Measurements from ENCODE around the gene EIF3A.
A peak's percentile ranks its signal among the peaks of the same experiment; 100 is the strongest.
"Not testable (repeated sequence)": the region's sequence is repeated elsewhere in the genome, so short reads cannot be mapped to it uniquely, and the experiment has no call there.

EIF3A gene

GRCh38 chr10:119045561-119045960 lies 35.1 kb downstream of the EIF3A start:
- DNase-seq (ENCODE audit: low spot score) = no peak

DNA sequence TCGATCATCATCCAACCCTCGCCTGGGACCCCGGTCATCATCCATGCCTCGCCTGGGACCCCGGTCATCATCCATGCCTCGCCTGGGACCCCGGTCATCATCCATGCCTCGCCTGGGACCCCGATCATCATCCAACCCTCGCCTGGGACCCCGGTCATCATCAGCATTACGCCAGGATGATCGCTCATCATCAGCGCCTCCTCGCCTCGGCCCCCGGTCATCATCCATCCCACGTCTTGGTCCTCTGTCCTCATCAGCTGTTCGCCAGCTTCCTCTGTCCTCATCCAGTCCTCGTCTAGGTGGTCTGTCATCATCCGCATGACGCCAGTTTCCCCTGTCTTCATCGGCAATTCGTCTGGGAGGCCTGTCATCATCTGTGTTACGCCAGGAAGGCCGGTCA lies 38.4 kb downstream of the EIF3A start:
- no peak for DNase-seq (ENCODE audit: low spot score)

DNA sequence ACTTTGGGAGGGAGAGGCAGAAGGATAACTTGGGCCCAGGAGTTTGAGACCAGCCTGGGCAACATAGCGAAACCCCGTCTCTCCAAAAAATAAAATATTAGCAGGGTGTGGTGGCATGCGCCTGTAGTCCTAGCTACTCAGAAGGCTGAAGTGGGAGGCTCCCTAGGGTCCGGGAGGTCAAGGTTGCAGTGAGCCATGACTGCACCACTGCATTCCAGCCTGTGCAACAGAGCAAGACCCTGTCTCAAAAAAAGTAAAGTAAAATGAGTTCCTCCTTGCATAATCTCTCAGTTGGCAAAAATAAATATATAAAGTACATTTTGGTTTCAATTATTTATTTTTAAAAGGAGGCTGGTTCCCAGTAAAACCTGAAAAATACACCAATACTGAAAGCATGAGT lies 39.3 kb downstream of the EIF3A start:
- no peak for DNase-seq (ENCODE audit: low spot score)

DNA sequence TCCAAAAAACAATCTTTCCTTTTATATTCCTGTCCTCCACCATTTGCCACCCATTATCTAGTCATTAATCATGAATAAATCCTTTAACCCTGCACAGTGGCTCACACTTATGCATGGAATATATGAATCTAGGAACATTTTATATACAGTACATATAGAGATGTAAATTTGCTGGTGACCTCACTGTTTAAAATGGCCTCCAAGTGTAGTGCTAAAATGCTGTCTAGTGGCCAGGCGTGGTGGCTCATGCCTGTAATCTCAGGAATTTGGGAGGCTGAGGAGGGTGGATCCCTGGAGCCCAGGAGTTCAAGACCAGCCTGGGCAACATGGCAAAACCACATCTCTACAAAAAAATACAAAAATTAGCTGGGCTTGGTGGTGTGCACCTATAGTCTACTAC lies 41.5 kb downstream of the EIF3A start:
- DNase-seq (ENCODE audit: low spot score) = no peak

GRCh38 chr10:119031496-119032059 lies 49.0 kb downstream of the EIF3A start:
- DNase-seq (ENCODE audit: low spot score) = no peak

- DNase-seq (ENCODE audit: low spot score) = peak; percentile 38
These were observed 50.0 kb downstream of the EIF3A start for GRCh38 chr10:119030421-119031250.

DNA sequence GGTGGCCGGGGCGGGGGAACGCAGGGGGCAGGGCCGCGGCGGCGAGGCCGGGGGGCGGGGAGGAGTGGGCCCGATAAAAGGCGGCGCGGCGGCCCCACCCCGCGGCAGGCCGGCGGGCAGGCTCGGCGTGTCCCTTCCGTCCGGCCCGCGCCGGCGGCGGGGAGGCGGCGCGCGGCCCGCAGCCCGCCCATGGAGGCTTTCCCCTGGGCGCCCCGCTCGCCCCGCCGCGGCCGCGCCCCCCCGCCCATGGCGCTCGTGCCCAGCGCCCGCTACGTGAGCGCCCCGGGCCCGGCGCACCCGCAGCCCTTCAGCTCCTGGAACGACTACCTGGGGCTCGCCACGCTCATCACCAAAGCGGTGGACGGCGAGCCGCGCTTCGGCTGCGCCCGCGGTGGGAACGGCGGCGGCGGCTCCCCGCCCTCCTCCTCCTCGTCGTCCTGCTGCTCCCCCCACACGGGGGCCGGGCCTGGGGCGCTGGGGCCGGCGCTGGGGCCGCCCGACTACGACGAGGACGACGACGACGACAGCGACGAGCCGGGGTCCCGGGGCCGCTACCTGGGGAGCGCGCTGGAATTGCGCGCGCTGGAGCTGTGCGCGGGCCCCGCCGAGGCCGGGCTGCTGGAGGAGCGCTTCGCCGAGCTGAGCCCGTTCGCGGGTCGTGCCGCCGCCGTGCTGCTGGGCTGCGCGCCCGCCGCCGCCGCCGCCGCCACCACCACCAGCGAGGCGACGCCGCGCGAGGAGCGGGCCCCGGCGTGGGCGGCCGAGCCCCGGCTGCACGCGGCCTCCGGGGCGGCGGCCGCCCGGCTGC lies 50.8 kb downstream of the EIF3A start, which contains the start of gene NANOS1:
Gene NANOS1, plus strand, starts transcription at position 102 of the 808 bp plus-strand sequence. Its CDS starts 88 bp downstream, at position 190.
- no peak for DNase-seq (ENCODE audit: low spot score)

GRCh38 chr10:119028900-119029612 lies 51.6 kb downstream of the EIF3A start:
- peak; percentile 74 for DNase-seq (ENCODE audit: low spot score)

DNA sequence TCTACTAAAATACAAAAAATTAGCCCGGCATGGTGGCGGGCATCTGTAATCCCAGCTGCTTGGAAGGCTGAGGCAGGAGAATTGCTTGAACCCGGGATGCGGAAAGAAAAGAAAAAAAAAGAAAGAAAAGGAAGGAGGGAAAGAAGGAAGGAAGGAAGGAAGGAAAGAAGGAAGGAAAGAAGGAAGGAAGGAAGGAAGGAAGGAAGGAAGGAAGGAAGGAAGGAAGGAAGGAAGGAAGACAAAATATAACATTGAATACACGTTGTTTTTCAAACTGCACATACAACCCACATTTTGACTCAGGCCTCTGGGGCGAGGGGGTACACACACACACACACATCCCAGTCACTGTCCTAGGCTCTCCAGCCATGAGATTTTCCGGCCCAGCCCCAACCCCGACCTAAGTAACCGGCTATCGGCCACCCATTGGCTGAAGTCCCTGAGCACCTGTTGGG lies 52.1 kb downstream of the EIF3A start:
- not testable (repeated sequence) for DNase-seq (ENCODE audit: low spot score)

GRCh38 chr10:119026301-119027110 lies 54.1 kb downstream of the EIF3A start:
- no peak for DNase-seq (ENCODE audit: low spot score)

- no peak for DNase-seq (ENCODE audit: low spot score)
These were observed 54.8 kb downstream of the EIF3A start for GRCh38 chr10:119025776-119026175.

DNA sequence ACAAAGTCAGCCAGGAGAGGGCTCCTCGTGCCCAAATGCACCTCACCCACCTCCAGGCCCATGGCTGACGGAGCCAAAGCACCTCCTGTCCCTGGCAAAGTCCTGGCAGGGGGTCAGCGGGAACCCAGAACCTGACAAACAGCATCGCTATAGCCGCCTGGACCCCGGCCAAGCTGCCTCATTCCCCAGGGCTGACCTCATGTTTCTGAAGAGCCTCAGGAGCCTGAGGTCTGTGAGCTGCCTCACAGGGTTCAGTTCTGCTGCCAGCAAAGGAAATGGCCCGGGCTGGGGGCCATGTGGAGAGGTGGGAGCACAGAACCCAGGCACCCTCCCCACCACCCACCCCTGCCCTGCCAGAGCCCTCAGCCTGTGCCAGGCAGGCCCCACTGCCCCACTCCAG lies 55.3 kb downstream of the EIF3A start:
- no peak for DNase-seq (ENCODE audit: low spot score)

DNA sequence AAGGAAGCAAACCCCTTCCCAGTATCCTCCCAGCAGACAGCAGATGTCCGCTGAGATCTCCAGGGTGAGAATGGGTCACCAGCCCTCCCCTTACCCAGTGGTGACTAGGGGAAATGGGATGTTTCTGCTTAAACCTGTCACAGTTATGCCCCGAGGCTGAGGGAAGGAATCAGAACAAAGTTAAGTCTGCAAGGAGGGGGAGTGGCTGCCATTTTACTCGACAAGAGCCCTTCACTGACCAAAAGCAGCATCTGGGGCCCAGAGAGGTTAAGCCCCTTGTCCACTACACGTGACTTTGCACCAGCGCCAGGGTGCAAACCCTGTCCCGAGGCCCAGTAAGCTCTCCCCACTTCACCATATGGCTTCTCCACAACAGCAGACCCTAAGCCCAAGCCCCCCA lies 55.7 kb downstream of the EIF3A start:
- no peak for DNase-seq (ENCODE audit: low spot score)

DNA sequence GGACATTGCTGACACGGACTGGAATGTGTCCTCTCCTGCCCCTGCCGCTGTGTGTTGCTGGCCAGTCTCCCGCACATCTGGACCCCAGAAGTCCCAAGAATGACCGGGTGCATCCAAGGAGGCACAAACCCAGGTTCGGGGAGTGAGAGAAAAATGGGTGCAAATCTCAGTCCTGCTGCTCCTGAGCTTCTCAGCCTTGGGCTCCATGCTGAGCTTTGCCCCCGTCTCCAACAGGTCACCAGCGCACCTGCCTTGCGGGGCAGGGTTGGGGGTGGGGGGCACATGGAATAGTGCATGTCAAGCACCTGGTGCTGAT lies 57.1 kb downstream of the EIF3A start:
- no peak for DNase-seq (ENCODE audit: low spot score)

DNA sequence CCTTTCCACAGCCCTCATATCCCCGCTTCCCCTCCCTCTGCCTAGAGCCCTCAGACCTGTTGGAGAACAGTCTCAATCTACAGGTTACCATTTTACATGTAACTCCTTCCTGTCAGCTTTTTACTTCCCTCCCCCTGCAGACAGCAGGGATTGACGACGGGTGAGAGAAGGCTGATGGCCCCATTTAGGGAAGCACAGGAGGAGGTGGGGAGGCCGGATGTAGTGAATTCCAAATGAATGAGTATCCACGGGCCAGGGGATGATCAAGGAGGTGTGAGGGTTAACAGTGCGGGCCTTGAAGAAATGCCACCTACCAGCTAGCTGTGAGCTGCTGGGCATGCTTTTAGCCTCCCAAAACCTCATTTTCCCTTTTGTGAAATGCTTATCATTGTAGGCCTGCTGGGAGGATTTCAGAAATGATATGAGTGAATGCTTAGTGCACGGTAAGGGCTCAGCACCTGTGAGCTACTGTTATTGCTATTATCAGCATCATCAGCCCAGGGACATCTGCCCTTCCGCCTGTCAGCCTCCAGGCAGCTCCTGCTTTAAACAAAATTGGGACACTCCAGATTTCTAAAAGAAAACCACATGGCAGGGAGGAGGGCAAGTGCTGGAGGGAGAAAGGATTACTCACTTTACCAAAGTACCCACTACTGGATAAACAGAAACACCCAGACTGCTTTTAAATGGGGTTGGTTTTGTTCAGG lies 57.6 kb downstream of the EIF3A start:
- DNase-seq (ENCODE audit: low spot score) = no peak

- no peak for DNase-seq (ENCODE audit: low spot score)
These were observed 60.0 kb downstream of the EIF3A start for GRCh38 chr10:119020627-119020946.

- DNase-seq (ENCODE audit: low spot score) = no peak
These were observed 73.4 kb downstream of the EIF3A start for GRCh38 chr10:119007211-119007574.

DNA sequence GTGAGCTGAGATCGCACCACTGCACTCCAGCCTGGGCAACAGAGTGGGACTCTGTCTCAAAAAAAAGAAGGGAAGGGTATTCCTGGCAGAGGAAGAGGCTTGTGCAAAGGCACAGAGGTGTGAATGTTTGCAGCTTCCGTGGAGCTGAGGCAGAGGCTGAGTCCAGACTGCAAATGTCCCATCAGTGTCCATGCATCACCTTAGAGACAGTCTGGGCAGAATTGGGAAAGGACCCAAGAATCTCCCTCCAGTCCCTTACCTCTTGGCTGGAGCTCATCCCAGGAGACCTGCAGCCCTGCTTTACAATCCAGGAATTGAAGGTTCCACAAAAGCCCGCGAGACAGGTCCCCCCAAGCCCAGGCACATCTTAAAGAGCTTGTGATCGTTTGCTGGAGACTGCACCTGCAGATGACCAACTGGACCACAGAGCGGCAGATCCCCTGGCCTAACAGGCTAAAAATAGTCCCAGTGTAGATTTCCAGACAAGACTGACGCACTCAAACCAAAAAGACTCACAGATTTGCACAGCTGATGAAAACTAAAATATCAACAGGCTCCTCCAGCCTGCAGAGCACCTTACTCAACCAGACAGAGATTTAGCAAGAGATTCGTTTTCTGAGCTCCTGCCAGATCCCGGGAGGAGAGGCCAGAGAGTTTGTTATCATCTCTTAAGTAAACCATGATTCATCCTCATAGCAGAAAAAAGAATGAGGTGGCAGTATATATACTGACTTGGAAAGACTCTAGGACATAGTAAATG lies 74.0 kb downstream of the EIF3A start:
- DNase-seq (ENCODE audit: low spot score) = no peak

GRCh38 chr10:119005362-119006043 lies 75.1 kb downstream of the EIF3A start:
- DNase-seq (ENCODE audit: low spot score) = no peak

Data from kidney capillary endothelial cell (primary cell).